HG03558 (cell line): Measurements from ENCODE around the gene BRWD1.

Experiments used
- ATAC-seq: cut with Tn5 transposase; IDR thresholded peaks from one replicate; pipeline ENCODE4 v1.9.1; 2021; ENCODE audit warnings: moderate number of reproducible peaks; ENCODE audit not compliant: unreplicated experiment; ENCODE audit errors: extremely low read depth

The BRWD1 gene

GRCh38 chr21:39313571-39314142, at the start of gene BRWD1:
BRWD1 (minus strand) TSS chr21:39313632; CDS start chr21:39313491, 141 bp downstream.
- no peak for ATAC-seq

GRCh38 chr21:39362733-39363132, 49.3 kb upstream of the BRWD1 start:
- no peak for ATAC-seq

- no peak for ATAC-seq
These were observed 46.0 kb upstream of the BRWD1 start for GRCh38 chr21:39359382-39359781.

DNA sequence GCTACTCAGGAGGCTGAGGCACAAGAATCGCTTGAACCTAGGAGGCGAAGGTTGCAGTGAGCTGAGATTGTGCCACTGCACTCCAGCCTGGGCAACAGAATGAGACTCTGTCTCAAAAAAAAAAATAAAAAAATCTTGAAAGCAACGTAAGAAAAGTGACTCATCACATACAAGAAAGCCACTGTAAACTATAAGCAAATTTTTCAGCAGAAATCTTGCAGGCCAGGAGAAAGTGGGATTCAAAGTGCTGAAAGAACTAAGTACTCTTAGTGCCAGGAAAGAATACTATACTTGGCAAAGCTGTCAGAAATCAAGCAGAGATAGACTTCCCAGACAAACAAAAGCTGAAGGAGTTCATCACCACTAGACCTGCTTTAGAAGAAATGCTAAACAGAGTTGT, 39.9 kb upstream of the BRWD1 start:
- no peak for ATAC-seq

DNA sequence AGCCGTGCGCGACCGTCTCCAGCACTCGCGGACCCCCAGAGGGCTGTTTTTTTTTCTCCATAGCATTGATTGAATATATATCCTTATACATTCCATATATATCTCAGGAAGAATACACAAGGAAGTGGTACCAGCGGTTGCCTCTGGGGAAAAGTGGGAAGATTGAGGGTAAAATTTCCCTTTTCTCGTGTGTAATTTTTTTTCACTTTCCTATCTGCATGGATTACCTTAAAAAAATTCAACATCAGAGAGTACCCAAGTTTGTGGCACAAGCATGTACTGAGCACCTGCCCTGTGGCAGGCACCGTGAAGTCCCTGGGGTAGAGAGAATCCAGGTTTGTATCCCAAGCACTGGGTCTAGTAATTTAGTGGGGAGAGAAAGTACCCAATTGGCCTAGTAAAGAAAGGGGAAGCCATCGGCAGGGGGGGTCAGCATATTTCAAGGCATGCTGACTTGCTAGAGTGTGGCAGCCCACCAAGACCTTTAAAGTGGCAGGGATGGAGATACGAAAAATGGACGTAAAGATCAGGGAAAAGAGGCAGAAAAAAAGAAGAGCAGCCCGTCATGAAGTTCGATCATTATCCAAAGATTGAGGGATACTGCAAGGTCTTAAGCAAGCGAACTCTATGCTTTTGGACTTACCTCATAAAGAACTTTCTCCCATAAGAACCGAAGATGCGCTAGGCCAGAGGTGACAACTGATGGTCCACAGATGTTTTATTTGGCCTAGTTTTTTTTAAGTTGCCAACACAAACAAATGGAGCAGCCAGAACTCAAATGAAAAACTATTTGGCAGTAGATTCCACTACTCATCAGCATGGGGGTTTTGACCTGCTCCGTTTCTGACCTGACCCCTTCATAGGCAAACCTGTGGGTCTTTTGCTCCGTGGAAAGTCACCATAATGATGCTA, 36.9 kb upstream of the BRWD1 start:
- no peak for ATAC-seq

GRCh38 chr21:39349211-39350093, 36.0 kb upstream of the BRWD1 start:
- ATAC-seq: peak; percentile 80

DNA sequence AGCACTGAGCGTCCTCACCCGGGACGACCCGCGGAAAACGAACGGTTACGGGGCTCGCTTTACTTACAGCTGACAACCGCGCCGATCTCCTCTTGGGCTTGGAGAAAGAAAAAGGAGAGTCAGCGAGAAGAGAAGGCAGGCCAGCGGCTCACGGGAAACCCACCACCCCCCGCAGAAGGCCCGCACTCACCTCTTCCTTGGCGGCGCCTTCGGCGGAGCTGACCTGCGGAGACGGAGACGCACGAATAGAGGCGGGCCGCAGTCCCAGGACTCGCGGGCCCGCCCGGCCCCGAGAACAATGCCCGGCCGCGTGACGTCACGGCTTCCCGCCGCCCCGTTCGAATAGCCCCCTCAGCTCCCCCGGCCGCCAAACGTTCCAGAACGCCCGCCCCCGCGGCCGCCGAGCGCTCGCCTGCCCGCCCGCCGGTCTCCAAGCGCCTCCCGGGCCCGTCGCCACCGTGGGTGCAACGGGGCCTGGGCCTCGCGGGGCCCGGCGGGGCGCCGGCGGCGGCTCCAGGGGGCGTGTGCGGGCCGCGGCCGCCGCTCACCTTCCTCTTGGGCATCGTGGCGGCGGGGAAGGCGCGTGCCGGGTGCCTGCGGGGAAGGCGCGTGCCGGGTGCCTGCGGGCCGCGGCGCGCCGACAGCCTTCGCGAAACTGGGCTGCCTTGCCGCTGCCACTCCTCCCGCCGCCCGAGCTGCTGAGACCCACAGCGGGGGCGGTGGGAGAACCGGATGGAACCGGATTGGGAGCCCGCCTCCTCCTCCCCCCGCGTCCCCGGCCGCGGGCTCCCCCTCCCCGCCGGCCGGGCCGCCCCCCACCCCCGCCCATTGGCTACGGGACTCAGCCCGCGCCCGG, 35.2 kb upstream of the BRWD1 start, which contains the start of gene HMGN1:
HMGN1 (minus strand) TSS at position 734 of the 856 bp plus-strand sequence; CDS start at position 563, 171 bp downstream.
- peak; percentile 36 for ATAC-seq

- no peak for ATAC-seq
These were observed 34.6 kb upstream of the BRWD1 start for GRCh38 chr21:39348040-39348354.

DNA sequence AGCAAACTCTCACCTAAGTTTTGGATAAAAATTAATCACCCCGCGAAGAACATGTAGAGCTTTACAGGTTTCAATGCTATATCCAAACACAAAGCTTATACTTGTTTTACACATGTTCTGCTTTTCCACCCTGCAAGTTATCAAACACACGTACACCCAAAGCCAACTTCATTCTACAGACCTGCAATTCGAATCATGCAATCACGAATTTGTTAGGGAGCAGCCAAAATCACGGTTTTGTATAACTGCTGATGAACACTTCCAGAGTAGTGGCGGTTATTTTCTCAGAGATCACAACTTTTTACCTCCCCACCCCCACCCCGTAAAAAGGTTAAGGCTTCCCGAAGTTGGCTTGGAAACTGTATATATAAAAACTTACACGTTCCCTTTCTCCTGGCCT, 34.1 kb upstream of the BRWD1 start:
- ATAC-seq: no peak

GRCh38 chr21:39346671-39347331, 33.4 kb upstream of the BRWD1 start:
- no peak for ATAC-seq

DNA sequence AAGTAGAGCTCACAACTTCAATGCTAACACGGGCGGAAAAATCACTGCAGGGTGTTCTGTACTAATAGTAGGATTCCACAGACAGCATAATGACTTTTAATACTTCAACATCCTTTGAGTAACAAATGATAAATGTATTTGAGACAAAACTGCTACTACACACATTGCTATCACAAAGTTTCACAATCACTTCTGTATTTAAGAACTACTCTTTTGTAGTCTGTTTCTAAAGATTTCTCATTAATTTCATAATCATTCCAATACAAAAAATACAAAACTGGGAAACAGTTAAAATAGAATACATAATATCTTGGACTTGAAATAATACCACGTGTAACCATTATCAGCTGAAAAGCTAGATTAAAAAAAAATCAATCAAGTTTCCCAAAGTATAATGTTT, 32.8 kb upstream of the BRWD1 start:
- ATAC-seq: no peak

DNA sequence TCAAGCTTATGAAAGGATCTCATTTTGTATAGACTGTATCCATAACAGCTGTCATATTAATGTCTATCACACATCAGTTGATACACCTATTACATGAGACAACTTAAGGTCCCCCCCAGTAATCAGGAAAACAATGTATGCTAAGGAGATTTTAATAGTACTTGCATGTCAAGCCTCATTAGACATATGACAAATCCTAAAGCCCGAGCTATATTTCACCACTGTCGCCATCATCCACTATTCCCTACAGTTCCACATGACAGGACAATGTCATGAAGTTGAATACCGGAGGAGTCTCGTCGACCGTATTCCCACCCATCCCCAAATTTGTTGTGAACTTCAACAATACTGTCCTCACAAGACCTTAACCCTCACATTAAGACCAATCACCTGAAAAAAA, 32.0 kb upstream of the BRWD1 start:
- no peak for ATAC-seq

GRCh38 chr21:39344848-39345247, 31.4 kb upstream of the BRWD1 start:
- no peak for ATAC-seq

DNA sequence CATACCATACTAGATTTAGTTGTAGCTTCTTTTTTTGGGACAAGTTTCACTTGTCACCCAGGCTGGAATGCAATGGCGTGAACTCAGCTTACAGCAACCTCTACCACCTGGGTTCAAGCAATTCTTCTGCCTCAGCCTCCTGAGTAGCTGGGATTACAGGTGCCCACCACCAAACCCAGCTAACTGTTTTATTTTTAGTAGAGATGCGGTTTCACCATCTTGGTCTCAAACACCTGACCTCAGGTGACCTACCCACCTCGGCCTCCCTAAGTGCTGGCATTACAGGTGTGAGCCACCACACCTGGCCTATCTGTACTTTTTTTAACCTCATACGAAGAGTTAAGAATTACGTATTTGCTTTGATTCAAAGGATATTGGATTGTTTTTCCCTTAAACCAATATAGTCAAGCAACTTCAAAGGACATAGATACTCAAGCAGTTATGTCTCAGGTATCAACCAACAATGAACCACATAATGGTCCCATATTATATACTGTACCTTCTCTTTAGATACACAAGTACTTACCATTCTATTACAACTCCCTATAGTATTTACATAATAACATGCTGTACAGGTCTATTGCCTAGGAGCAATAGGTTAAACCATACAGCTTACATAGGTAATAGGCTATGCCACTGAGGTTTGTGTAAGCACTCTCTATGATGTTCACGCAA, 28.0 kb upstream of the BRWD1 start:
- ATAC-seq: no peak

DNA sequence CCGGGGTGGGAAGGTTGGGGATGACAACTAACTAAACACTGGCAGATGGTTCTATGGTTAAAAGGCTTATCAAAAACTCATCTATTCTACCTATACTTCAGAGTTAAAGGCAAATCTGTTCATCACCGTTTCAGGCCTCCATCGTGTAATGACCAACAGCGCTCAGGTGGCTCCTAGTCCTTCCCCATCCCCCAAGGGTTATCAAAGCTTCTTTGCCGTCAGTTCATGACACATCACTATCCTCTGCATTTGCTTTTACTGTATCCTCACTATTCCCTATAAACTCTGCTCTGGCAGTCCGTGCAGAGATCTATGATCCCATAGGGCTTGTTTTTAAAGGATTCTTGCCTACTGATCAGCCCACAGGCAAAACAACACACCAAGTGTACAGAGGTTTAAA, 27.3 kb upstream of the BRWD1 start:
- no peak for ATAC-seq

GRCh38 chr21:39339231-39339630, 25.8 kb upstream of the BRWD1 start:
- ATAC-seq: no peak

- no peak for ATAC-seq
These were observed 23.1 kb upstream of the BRWD1 start for GRCh38 chr21:39336457-39337008.

GRCh38 chr21:39334611-39335010, 21.2 kb upstream of the BRWD1 start:
- no peak for ATAC-seq

- ATAC-seq: no peak
These were observed 18.7 kb upstream of the BRWD1 start for GRCh38 chr21:39332175-39332574.
